ENCODE results near the gene TTC6.

DNA sequence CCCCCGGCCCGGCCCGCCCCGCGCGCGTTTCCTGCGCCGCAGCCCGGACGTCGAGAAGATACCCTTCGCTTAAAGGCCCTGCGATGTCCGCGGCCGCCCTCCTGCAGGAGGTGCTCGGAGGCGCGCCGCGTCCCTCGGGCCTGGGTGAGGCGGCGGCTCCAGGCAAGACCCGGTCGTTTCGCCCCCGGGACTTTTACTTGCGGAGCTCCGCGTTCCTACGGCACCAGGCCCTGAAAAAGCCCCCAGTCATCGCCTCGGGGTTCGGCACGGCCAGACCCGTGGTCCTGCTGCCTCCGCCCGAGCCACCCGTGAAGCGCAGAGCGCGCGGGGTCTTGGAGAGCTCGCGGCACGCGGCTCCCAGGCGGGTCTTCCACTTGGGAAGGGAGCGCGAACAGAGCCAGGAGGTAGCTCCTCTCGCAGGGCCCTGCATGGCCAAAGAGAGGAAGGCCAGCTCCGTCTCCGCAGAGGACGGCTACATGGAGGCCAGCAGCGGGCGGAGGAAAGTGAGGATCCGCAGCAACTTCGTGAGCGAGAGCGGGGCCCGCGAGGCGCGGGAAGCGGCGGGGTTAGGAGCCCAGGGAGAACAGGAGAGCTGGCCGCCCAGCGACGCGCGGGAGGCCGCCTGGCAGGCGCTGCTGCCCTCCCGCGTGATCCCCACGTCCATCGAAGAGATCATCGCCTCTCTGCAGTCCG is 26.9 kb downstream of the TTC6 start:
- TF ChIP-seq, protein P1, sequence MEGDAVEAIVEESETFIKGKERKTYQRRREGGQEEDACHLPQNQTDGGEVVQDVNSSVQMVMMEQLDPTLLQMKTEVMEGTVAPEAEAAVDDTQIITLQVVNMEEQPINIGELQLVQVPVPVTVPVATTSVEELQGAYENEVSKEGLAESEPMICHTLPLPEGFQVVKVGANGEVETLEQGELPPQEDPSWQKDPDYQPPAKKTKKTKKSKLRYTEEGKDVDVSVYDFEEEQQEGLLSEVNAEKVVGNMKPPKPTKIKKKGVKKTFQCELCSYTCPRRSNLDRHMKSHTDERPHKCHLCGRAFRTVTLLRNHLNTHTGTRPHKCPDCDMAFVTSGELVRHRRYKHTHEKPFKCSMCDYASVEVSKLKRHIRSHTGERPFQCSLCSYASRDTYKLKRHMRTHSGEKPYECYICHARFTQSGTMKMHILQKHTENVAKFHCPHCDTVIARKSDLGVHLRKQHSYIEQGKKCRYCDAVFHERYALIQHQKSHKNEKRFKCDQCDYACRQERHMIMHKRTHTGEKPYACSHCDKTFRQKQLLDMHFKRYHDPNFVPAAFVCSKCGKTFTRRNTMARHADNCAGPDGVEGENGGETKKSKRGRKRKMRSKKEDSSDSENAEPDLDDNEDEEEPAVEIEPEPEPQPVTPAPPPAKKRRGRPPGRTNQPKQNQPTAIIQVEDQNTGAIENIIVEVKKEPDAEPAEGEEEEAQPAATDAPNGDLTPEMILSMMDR (conservative IDR thresholded peaks at IDR 0.05; ENCODE audit: low read depth, low read length) = no peak
- no peak for TF ChIP-seq EZH2 (IDR thresholded peaks at IDR 0.05; ENCODE audit: borderline replicate concordance, low read depth, low read length, poor library complexity, severe bottlenecking)

Data from A673 (cell line).